RWPE1 (cell line): ENCODE data around the gene CELA3A.

Experiments used
- CTCF ChIA-PET: fragments of 350-600 bp; sonication (Branson Sonifier 250); formaldehyde crosslinking; extraction: SDS; loops from one replicate; lab custom pipeline; 2021; lab: Yijun Ruan, JAX
- POLR2A ChIA-PET: fragments of 400-600 bp; formaldehyde crosslinking; extraction: SDS; loops from one replicate; lab custom pipeline; 2020; ENCODE audit warnings: antibody characterized with exemption; ENCODE audit not compliant: low non-redundant PET; lab: Yijun Ruan, JAX
- DNase-seq: peaks from one replicate; pipeline ENCODE4 v3.0.0; 2012; ENCODE audit warnings: low spot score
- H3K27ac ChIP-seq: fragments of 450-650 bp; 2 replicates; pipeline ENCODE4 v1.5.1; 2017
- TF ChIP-seq, protein P1 (sequence below): fragments of 450-650 bp; conservative IDR thresholded peaks from 2 replicates; pipeline ENCODE4 v1.5.1; 2017; ENCODE audit warnings: low read depth, mild to moderate bottlenecking

Gene CELA3A

DNA sequence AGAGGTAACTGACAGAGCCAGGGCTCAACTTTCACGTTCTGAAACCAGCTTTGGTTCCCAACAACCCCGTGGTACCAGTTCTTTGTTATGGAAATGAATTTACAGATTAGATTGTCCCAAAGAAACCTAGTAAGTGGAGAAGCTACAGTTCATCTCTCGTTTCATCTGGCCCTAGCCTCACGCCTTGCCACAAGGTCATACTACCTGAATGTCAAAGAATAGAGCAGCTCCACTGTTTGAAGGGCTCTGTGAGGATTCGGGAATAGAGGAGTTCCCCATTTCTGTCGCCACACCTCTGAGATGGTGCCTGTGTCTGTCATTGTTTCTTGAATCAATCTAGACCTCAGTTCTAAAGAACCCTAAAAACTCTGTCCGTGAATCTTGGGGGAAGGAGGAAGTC lies 36.1 kb downstream of the CELA3A start:
- ChIA-PET POLR2A (interaction anchor here (0.6 to 1.2 kb wide), 2 partner anchors 14 to 15 kb away, joined by 5 to 7 read pairs; partner anchors contain the start of gene CDC42), CTCF (interaction anchor here (0.9 kb wide), 1 partner anchor 17 kb away, joined by 4 read pairs; no protein-coding TSS in a partner anchor)
- H3K27ac ChIP-seq, result no peak overlapping the region
- TF ChIP-seq, protein P1, sequence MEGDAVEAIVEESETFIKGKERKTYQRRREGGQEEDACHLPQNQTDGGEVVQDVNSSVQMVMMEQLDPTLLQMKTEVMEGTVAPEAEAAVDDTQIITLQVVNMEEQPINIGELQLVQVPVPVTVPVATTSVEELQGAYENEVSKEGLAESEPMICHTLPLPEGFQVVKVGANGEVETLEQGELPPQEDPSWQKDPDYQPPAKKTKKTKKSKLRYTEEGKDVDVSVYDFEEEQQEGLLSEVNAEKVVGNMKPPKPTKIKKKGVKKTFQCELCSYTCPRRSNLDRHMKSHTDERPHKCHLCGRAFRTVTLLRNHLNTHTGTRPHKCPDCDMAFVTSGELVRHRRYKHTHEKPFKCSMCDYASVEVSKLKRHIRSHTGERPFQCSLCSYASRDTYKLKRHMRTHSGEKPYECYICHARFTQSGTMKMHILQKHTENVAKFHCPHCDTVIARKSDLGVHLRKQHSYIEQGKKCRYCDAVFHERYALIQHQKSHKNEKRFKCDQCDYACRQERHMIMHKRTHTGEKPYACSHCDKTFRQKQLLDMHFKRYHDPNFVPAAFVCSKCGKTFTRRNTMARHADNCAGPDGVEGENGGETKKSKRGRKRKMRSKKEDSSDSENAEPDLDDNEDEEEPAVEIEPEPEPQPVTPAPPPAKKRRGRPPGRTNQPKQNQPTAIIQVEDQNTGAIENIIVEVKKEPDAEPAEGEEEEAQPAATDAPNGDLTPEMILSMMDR, result no peak
- no peak for DNase-seq

DNA sequence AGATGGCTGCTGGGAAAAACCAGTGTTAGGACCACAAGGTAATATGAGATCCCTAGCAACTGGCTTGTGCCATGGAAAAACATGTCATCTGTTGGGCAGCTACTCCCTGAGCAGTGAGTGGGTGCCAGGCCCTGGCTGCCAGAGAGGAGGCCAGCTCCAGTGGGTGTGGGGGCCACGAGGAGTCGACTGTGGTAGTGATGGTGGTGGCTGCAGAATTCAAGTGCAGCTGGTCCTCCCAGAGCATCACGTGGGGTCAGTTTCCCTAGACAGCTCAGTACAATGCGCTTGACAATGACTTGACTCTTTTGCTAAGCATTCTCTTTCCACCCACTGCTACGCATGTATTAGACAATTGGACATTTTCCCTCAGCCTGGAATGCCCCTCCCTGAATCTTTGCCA lies 36.6 kb downstream of the CELA3A start:
- TF ChIP-seq, protein P1, result no peak
- no peak overlapping the region for H3K27ac ChIP-seq
- ChIA-PET CTCF (interaction anchor here (0.5 to 0.9 kb wide), 2 partner anchors 16 to 66 kb away, joined by 4 read pairs; no protein-coding TSS in a partner anchor), POLR2A (interaction anchor here (0.6 to 1.2 kb wide), 2 partner anchors 14 to 15 kb away, joined by 5 to 7 read pairs; partner anchors contain the start of gene CDC42)
- DNase-seq, result no peak

DNA sequence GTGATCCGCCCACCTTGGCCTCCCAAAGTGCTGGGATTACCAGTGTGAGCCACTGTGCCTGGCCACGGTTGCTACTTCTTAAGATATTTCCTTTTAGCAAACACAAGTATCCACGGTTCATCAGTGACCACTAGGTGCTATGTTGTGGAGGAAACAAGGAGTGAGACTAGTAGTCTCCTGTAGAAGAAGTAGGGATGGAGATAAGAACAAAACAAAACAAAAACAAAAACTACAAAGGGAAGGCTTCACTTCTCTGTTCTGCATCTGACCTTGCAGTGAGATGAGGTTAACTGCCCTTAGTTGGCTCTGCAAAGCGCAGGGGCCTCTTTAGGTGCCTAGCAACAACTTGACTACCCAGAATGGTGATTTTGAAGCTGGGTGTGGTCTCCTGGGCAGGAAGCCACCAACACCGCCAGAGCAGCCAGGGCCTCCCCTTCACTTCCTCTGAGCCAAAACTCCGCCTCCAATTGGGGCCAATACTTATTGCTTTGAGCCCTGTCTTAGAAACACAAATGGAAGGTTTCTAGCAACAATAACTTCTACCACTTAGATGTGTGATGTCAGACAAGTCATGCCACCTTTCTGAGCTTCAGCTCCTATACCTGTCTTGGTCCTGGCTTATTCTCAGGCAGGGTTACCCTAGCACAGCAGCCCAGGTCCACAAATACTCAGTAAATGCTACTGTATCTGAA lies 38.3 kb downstream of the CELA3A start:
- DNase-seq, result peak; percentile 32
- ChIA-PET POLR2A (no interaction called here), CTCF (interaction anchor here (0.6 to 0.7 kb wide), 3 partner anchors 13 to 120 kb away, joined by 3 to 6 read pairs (median 3); partner anchors contain the start of gene CDC42)
- TF ChIP-seq, protein P1, result no peak
- peak overlapping the region; percentile 61 for H3K27ac ChIP-seq

DNA sequence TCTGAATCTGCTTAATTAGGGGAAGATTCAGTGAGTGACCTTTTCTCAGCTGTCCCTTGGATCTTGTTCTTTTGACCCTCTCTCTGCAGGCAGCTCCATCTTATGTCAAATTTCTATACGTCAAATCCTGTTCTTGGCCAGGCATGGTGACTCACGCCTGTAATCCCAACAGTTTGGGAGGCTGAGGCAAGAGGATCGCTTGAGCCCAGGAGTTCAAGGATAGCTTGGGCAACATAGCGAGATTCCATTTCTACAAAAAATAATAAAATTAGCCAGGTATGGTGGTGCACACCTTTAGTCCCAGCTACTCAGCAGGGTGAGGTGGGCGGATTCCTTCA lies 38.8 kb downstream of the CELA3A start:
- H3K27ac ChIP-seq, result peak overlapping the region; percentile 61
- POLR2A ChIA-PET, result no interaction called here
- TF ChIP-seq, protein P1, result no peak
- no peak for DNase-seq
- CTCF ChIA-PET, result interaction anchor here (0.6 kb wide), 2 partner anchors 13 to 120 kb away, joined by 3 read pairs; partner anchors contain the start of gene CDC42

DNA sequence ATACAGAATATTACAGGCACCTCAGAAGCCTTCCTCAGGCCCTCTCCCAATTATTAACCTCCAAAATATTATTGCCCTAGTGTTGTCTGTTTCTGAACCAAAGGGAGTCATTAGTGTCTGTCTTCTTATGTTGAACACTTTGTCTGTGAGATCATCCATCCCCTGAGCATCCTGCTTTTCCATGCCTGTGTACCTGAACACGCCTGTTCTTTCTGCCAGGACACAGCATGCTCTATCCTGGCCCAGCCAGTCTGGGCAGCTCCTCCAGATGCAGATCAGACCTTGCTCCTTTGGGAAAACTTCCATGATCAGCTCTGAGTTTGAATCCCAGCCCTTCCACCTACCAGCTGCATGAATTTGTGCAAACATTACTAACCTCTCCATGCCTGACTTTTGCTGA lies 40.0 kb downstream of the CELA3A start:
- ChIA-PET POLR2A (interaction anchor here (1.1 kb wide), 1 partner anchor 11 kb away, joined by 3 read pairs; the partner anchor contains the start of gene CDC42), CTCF (interaction anchor here (0.7 kb wide), 1 partner anchor 507 kb away, joined by 3 read pairs; no protein-coding TSS in a partner anchor)
- no peak for DNase-seq
- TF ChIP-seq, protein P1, result no peak
- 0 out of 2 replicates have a peak overlapping the region, but pooled peaks have one; percentile 22 for H3K27ac ChIP-seq

DNA sequence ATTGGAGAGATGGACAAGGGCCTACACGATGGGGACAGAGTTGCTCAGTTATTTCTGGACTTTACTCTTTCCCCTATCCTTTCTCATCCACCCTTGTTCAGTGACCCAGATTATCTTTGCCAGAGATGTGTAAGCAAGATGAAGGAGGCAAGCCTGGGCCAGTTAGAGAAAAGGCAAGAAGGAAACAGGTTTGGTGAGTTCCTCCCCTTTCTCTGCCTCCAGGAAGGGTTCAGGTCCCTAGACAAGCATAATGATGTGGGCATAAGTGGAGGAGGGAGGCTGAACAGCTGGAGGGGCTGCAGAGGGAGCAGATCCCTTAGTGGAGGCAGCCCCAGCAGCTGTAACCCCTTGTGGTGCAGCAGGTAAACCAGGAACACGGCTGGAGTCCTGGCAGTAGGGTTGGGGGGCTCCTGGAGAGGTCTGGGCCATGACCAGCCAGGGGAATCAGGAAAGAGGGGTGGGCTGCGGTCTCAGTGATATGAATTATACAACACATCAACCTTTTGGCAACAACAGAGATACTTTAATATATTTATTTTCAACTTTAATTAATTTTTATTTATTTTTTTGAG lies 41.8 kb downstream of the CELA3A start:
- TF ChIP-seq, protein P1, result no peak
- POLR2A ChIA-PET, result interaction anchor here (0.9 kb wide), 1 partner anchor 9 kb away, joined by 3 read pairs; the partner anchor contains the start of gene CDC42
- peak overlapping the region; percentile 72 for H3K27ac ChIP-seq
- CTCF ChIA-PET, result no interaction called here
- DNase-seq, result peak; percentile 55
